Bronchial epithelial cell (primary cell): ENCODE measurements around the gene RAI1. TPM values are rescaled to one million over a fixed set of nuclear protein-coding genes. Genes with fewer than 3 reads are reported as not detected.

Source experiments
- DNase-seq: peaks from one replicate; pipeline ENCODE4 v3.0.0-alpha.2; 2010; ENCODE audit warnings: low read depth
- FAIRE-seq: peaks from 2 replicates; lab custom pipeline; 2011; peaks lifted over from hg19 to GRCh38; lab: Jason Lieb, UNC
- H3K27me3 ChIP-seq: 2 replicates; pipeline ENCODE4 v1.5.1; 2011; ENCODE audit warnings: low read length; ENCODE audit not compliant: control insufficient read depth, insufficient read depth
- H3K36me3 ChIP-seq: 2 replicates; pipeline ENCODE4 v1.5.1; 2011; ENCODE audit warnings: low read length; ENCODE audit not compliant: control insufficient read depth, insufficient read depth
- H3K4me3 ChIP-seq: 2 replicates; pipeline ENCODE4 v1.5.1; 2011; ENCODE audit warnings: mild to moderate bottlenecking, low read depth, low read length, control low read depth
- total RNA-seq: library from RNA; depleted of rRNA; stranded (reverse); fragments of >200 nt; gene quantifications from 2 replicates; pipeline ENCODE4 v1.2.1, GENCODE V29; 2014
- TF ChIP-seq, protein P1 (sequence below): IDR thresholded peaks from 2 replicates; pipeline ENCODE4 v1.5.1; 2011; ENCODE audit warnings: mild to moderate bottlenecking, moderate library complexity, low read length, control low read depth, inconsistent platforms; ENCODE audit not compliant: insufficient read depth, severe bottlenecking

RAI1 gene
- total RNA-seq, 1 donor from 2014 or later = 7.4 TPM

DNA sequence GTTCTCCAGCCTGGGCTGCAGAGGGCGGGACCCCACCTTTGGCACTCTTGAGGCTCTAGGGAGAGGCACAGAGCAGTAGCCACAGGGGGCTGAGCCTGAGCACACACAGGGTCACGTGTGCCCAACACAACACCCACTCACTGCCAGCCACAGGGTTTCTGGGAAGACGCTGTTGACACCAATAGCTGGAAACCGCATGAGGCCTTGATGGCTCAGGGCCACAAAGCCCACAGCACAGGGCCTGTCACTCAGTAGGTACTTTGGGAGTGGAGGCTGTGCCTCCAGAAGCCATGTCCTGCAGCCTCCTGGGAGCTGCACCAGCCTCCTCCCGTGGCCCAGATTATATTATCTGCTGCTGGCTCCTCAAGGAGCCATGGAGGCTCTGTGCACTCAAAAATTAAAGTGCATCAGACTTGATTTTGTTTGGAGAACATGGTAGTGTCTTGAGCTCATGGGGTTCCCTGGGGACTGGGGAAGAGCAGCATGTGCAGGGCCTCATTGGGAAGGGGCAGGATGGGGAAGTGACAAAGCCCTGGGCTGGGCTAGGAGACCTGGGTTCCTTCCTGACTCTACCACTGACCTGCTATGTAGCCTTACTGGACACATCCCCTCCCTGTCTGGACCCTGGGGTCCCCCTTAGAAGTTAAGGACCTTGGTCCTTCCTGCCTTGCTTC lies 168.0 kb downstream of the RAI1 start:
- FAIRE-seq (peak; percentile 32), DNase-seq (no peak)
- peaks cover 4% of the 10 kb centered on the region for H3K36me3 ChIP-seq
- TF ChIP-seq, protein P1, sequence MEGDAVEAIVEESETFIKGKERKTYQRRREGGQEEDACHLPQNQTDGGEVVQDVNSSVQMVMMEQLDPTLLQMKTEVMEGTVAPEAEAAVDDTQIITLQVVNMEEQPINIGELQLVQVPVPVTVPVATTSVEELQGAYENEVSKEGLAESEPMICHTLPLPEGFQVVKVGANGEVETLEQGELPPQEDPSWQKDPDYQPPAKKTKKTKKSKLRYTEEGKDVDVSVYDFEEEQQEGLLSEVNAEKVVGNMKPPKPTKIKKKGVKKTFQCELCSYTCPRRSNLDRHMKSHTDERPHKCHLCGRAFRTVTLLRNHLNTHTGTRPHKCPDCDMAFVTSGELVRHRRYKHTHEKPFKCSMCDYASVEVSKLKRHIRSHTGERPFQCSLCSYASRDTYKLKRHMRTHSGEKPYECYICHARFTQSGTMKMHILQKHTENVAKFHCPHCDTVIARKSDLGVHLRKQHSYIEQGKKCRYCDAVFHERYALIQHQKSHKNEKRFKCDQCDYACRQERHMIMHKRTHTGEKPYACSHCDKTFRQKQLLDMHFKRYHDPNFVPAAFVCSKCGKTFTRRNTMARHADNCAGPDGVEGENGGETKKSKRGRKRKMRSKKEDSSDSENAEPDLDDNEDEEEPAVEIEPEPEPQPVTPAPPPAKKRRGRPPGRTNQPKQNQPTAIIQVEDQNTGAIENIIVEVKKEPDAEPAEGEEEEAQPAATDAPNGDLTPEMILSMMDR = no peak
- H3K4me3 ChIP-seq = no peak overlapping the region
- H3K27me3 ChIP-seq = no peaks in the 10 kb centered on the region

DNA sequence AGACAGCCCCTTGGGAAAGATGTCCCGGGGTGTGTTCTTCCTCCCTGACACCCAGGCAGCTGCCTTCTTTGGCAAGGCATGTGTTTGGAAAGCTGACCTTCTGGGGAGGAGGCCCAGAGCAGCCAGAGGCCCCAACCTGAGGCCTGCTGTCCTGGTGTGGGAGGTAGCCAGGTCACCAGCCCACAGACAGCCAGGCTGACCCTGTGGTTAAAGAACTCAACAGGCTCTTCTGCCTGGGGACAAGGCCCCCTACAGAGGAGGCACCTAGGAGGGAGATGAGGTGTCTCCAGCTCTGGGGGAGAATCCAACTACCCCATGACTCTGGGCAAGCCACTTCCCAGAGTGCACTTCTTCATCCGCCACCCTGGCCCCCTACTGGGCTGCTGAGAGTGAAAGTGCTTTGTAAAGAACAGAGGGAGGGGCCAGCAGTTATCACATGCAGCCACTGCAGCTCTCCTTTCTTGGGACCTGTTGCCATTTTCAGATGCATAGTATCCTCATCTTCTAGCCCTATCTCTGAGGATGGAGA lies 168.7 kb downstream of the RAI1 start:
- DNase-seq (no peak), FAIRE-seq (no peak)
- peaks cover 5% of the 10 kb centered on the region for H3K36me3 ChIP-seq

DNA sequence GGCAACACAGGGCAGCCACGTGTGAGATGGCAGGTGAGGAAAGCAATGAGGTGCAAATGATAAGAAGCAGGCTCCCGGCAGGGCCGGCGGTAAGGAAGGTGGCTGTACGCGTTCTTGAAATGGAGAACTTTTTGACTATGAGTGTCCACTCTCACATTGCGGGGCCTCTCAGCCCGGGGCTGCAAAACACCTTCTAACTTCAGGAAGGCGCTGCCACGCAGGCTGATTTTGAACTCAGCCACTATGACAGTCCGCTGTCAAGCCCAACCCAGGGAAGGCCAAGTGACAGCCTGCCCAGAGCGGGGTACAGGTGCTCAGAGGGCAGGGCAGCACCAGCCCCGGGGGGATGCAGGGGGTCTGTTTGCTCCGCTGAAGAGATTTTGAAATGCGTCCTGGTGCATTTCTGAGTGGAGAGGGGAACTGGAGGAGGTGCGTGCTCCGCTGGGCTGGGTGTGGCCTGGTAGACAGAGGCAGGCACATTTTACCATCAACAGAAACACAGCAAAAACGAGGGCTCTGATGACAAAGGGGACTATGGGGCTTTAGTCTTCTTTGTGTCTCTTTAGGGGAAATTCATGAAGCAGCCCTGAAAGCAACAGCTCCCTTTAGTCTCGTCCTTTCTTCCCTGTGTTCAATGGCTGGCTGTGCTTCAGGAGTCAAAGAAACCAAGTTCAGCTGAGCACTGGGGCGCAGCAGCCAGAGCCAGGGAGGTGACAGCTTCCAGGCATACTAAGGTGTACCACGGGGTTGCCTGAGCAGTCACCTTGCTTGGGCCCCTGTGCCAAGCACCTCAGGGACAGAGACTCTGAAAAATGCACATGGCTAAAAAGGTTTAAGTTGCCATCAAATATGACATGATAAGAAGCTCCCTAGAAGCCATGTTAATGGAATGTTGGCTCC lies 170.1 kb downstream of the RAI1 start:
- TF ChIP-seq, protein P1 = no peak
- DNase-seq = no peak
- FAIRE-seq = no peak
- Histone ChIP-seq H3K27me3 (no peaks in the 10 kb centered on the region), H3K4me3 (no peak overlapping the region), H3K36me3 (peaks cover 6% of the 10 kb centered on the region)

More for the DNA sequence above, 168.7 kb downstream of the RAI1 start:
- Histone ChIP-seq H3K27me3 (no peaks in the 10 kb centered on the region), H3K4me3 (no peak overlapping the region)
- TF ChIP-seq, protein P1 = no peak

DNA sequence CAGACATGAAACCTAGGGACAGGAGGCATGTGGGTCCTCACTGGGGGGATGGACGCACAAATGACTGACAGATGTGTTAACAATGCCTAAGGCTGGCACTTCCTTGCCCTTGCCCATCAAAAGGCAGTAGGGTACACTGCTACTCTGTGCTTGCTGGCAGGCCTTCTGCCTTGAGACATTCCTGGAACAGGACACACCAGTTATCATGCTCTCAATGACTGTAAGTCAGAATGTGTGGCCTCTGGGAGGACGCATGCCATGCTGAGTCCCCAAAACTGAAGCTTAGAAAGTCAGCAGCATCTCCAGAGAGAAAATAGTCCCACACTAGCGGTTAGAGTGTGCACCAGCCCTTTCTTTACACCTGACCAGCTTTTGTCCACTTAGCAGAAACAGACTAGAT lies 171.7 kb downstream of the RAI1 start:
- Histone ChIP-seq H3K27me3 (no peaks in the 10 kb centered on the region), H3K4me3 (no peak overlapping the region), H3K36me3 (peaks cover 5% of the 10 kb centered on the region)
- TF ChIP-seq, protein P1 = no peak
- peak; percentile 23 for FAIRE-seq
- no peak for DNase-seq

DNA sequence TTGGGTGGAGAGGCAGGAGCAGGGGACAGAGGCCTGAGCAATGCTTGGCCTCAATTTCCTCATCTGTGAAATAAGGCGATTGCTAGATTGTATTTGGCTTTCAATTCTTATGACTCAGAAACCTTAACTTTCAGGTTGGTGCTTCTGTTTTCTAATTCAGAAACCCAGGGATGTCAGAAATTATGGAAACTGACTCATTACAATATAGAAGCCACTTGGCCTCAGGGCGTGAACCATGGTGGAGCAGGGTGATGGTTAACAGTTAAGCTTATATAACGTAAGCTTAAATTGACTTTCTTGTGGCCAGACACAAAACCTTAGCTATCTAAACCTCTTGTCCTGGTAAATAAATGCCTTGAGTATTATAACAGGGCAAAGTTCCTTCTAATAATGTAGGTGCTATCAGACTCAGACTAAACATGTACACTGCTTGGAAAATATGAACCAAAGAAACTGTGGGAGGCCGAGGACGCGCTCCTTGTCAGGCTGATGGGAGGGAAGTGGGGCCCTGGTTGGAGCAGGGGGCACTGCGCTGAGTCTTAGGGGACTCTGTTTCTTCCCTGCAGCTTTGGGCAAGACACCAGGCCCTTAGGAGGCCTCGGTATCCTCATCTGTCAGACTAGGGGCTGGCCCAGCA lies 172.7 kb downstream of the RAI1 start:
- peak; percentile 80 for DNase-seq
- FAIRE-seq = no peak
- TF ChIP-seq, protein P1 = no peak
- Histone ChIP-seq H3K27me3 (no peaks in the 10 kb centered on the region), H3K4me3 (no peak overlapping the region), H3K36me3 (peaks cover 4% of the 10 kb centered on the region)
